ENCODE results near the gene HTRA1.

DNA sequence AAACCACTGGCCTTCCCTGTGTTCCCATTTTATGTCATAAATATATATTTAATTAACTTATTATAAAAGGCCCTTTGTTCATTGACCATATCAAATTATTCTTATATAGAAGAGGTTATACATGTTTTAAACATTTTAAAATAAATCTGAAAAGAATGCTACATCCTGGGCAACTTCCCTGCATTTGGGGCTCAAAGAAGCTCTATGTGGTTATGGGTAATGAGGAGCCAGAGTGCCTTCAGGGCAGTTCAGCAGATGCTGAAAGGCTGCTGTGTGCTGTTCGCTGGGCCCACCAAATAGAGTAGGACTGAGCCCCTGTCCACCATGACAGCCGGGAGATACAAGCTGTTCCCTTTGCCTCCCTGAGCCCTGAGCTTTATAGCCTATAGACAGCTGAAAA, 35.9 kb downstream of the HTRA1 start:
- no peak for TF ChIP-seq EP300 (IDR thresholded peaks at IDR 0.05)
- TF ChIP-seq, protein P1, sequence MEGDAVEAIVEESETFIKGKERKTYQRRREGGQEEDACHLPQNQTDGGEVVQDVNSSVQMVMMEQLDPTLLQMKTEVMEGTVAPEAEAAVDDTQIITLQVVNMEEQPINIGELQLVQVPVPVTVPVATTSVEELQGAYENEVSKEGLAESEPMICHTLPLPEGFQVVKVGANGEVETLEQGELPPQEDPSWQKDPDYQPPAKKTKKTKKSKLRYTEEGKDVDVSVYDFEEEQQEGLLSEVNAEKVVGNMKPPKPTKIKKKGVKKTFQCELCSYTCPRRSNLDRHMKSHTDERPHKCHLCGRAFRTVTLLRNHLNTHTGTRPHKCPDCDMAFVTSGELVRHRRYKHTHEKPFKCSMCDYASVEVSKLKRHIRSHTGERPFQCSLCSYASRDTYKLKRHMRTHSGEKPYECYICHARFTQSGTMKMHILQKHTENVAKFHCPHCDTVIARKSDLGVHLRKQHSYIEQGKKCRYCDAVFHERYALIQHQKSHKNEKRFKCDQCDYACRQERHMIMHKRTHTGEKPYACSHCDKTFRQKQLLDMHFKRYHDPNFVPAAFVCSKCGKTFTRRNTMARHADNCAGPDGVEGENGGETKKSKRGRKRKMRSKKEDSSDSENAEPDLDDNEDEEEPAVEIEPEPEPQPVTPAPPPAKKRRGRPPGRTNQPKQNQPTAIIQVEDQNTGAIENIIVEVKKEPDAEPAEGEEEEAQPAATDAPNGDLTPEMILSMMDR (IDR thresholded peaks at IDR 0.05), result no peak

Data from stomach (tissue), 4 donors.